Glomerular visceral epithelial cell (primary cell): ENCODE results near the gene FAM120C.

Experiments used
- DNase-seq: peaks from one replicate; pipeline ENCODE4 v3.0.0-alpha.2; 2016; ENCODE audit errors: extremely low spot score

FAM120C gene

GRCh38 chrX:54043056-54043455 is 140.0 kb downstream of the FAM120C start:
- no peak for DNase-seq

GRCh38 chrX:54042609-54043021 is 140.4 kb downstream of the FAM120C start:
- peak; percentile 66 for DNase-seq

- no peak for DNase-seq
These were observed 152.7 kb downstream of the FAM120C start for GRCh38 chrX:54030329-54030728.

- no peak for DNase-seq
These were observed 153.4 kb downstream of the FAM120C start for GRCh38 chrX:54029529-54030143.

GRCh38 chrX:54024350-54024749 is 158.7 kb downstream of the FAM120C start:
- DNase-seq = no peak
